Spinal cord (tissue), 10 donors: ENCODE results near the gene ZNF117. TPM values are rescaled to one million over a fixed set of nuclear protein-coding genes. Genes with fewer than 3 reads are reported as not detected.
"Not testable (repeated sequence)": the region's sequence is repeated elsewhere in the genome, so short reads cannot be mapped to it uniquely, and the experiment has no call there.

Experiments used
- DNase-seq, 6 donors: peaks; one replicate each; pipeline versions ENCODE4 v3.0.0 to v3.0.0-alpha.2; 2013 to 2015; ENCODE audit warnings: low spot score in 6 of 6, low read depth in 4 of 6
- H3K27ac ChIP-seq: one replicate; pipeline ENCODE4 v1.5.1; 2013; ENCODE audit warnings: low read depth, low read length, control low read depth
- H3K27me3 ChIP-seq: one replicate; pipeline ENCODE4 v1.6.1; 2013; ENCODE audit warnings: low read length; ENCODE audit not compliant: control insufficient read depth, insufficient read depth
- H3K36me3 ChIP-seq: one replicate; pipeline ENCODE4 v1.6.1; 2013; ENCODE audit warnings: low read length; ENCODE audit not compliant: control insufficient read depth, insufficient read depth
- H3K4me1 ChIP-seq: one replicate; pipeline ENCODE4 v1.6.1; 2013; ENCODE audit warnings: low read length; ENCODE audit not compliant: control insufficient read depth, insufficient read depth
- H3K4me3 ChIP-seq: one replicate; pipeline ENCODE4 v1.5.1; 2013; ENCODE audit warnings: low read depth, low read length, control low read depth
- H3K9me3 ChIP-seq: one replicate; pipeline ENCODE4 v1.6.1; 2013; ENCODE audit warnings: low read length; ENCODE audit not compliant: control insufficient read depth, insufficient read depth
- WGBS: methylation state at CpG from one replicate; pipeline ENCODE4 v1.1.5; 2013; ENCODE audit warnings: missing lambda C conversion rate; ENCODE audit not compliant: insufficient coverage; 5-methylcytosine and 5-hydroxymethylcytosine counted together
- polyA plus RNA-seq, 2 donors: library from polyadenylated mRNA; unstranded; fragments of 120-200 nt; gene quantifications; one replicate each; pipeline ENCODE4 v1.2.1, GENCODE V29; 2013; ENCODE audit not compliant: insufficient read length in 2 of 2
- small RNA-seq: library from RNA; depleted of rRNA; stranded (forward); fragments of <200 nt; gene quantifications from one replicate; pipeline ENCODE3, GENCODE V24; 2014; ENCODE audit warnings: low replicate concordance
- total RNA-seq, 2 donors: library from RNA; depleted of rRNA in 1 of 2; stranded (reverse); fragments of 120-200 nt in 1 of 2; fragments of >200 nt in 1 of 2; gene quantifications; one replicate each; pipeline versions ENCODE4 v1.2.3 to v1.2.4, GENCODE V29; 2013 to 2014
- donor health status: healthy.

ZNF117 gene
- total and polyA plus RNA-seq, 4 donors = 24.9 to 32.9 (median 30.3) TPM

GRCh38 chr7:64934478-64934877 is 56.4 kb downstream of the ZNF117 start:
- Histone ChIP-seq H3K4me3 (no peak overlapping the region), H3K27ac (no peak overlapping the region), H3K27me3 (no peaks in the 10 kb centered on the region), H3K36me3 (no peaks in the 10 kb centered on the region), H3K4me1 (no peaks in the 10 kb centered on the region), H3K9me3 (no peaks in the 10 kb centered on the region)
- no peak for DNase-seq
- no CpG with 5 or more reads among the region's 1 CpG for WGBS

DNA sequence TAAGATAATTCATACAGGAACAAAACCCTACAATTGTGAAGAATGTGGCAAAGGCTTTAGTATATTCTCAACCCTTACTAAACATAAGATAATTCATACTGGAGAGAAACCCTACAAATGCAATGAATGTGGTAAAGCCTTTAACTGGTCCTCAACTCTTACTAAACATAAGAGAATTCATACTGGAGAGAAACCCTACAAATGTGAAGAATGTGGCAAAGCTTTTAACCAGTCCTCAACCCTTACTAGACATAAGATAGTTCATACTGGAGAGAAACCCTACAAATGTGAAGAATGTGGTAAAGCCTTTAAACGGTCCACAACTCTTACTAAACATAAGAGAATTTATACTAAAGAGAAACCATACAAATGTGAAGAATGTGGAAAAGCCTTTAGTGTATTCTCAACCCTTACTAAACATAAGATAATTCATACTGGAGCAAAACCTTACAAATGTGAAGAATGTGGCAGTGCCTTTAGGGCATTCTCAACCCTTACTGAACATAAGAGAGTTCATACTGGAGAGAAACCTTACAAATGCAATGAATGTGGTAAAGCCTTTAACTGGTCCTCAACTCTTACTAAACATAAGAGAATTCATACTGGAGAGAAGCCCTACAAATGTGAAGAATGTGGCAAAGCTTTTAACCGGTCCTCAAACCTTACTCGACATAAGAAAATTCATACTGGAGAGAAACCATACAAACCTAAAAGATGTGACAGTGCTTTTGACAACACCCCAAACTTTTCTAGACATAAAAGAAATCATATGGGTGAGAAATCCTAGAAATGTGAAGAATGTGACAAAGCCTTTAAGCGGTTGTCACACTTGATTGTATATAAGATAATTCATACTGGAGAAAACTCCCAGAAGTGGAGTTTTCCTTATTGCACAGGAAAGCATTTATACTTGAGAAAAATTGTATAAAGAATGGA is 62.3 kb downstream of the ZNF117 start:
- not testable (repeated sequence) for H3K4me1 ChIP-seq, H3K36me3 ChIP-seq, H3K9me3 ChIP-seq, H3K27me3 ChIP-seq, DNase-seq, H3K27ac ChIP-seq, H3K4me3 ChIP-seq
- no CpG with 5 or more reads among the region's 4 CpGs for WGBS

Small RNAs within 50 kb of the gene (small RNA-seq; reads per million reads assigned to genes)
- not detected for gene RNU6-1229P

Other genes starting within 250 kb of the ZNF117 start
- gene ZNF138, start 196.6 kb downstream of the ZNF117 start, total RNA-seq = 10 to 100 TPM; 25.4 to 48.3 TPM
- 10 to 100 TPM; 20.4 to 30.0 TPM for gene ZNF138, start 196.6 kb downstream of the ZNF117 start, polyA plus RNA-seq
- gene ZNF273, start 87.8 kb downstream of the ZNF117 start, total RNA-seq = 10 to 100 TPM; 12.2 to 22.7 TPM
- 10 to 100 TPM; 16.0 to 19.3 TPM for gene ZNF273, start 87.8 kb downstream of the ZNF117 start, polyA plus RNA-seq
- 10 to 100 TPM; 23.6 to 31.4 TPM for gene ERV3-1, start 15.7 kb upstream of the ZNF117 start, total RNA-seq
- 10 to 100 TPM; 20.3 to 27.1 TPM for gene ERV3-1, start 15.7 kb upstream of the ZNF117 start, polyA plus RNA-seq